GM23338 (cell line): Measurements from ENCODE around the gene NFKB1.

Experiments used
- CREB1 ChIP-seq: fragments of 250-450 bp; sonication (Bioruptor Pico); IDR thresholded peaks from 2 replicates; pipeline ENCODE4 v1.5.0; 2020; ENCODE audit warnings: low read depth, mild to moderate bottlenecking, moderate library complexity
- TF ChIP-seq, protein P1 (sequence below), 2 experiments: fragments of 200-600 bp in 1 of 2; sonication (generic) in 1 of 2; conservative IDR thresholded peaks; 2 replicates each; pipeline versions ENCODE4 v1.5.1 to v1.6.1; 2016 to 2017; ENCODE audit warnings: antibody characterized with exemption in 2 of 2, low read depth in 2 of 2, mild to moderate bottlenecking in 2 of 2, moderate library complexity in 1 of 2

DNA sequence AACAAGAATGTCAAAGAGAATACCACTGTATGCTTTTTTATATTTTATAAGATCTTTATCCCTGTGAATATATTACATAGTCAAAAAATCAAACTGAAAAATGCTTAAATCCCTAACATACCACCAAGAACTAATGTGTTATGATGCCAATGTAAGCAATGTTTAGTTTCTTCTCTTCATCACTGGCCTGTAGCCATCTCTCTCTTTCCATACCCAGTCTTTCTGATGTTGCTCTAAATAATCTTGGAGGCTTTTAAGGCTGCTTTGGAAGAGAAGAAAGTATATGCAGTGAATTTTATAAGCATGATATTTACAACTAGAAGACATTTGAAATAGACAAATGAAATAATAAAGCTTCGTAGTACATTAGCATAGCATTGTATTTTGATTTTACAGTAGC lies 82.9 kb downstream of the NFKB1 start:
- TF ChIP-seq, protein P1, sequence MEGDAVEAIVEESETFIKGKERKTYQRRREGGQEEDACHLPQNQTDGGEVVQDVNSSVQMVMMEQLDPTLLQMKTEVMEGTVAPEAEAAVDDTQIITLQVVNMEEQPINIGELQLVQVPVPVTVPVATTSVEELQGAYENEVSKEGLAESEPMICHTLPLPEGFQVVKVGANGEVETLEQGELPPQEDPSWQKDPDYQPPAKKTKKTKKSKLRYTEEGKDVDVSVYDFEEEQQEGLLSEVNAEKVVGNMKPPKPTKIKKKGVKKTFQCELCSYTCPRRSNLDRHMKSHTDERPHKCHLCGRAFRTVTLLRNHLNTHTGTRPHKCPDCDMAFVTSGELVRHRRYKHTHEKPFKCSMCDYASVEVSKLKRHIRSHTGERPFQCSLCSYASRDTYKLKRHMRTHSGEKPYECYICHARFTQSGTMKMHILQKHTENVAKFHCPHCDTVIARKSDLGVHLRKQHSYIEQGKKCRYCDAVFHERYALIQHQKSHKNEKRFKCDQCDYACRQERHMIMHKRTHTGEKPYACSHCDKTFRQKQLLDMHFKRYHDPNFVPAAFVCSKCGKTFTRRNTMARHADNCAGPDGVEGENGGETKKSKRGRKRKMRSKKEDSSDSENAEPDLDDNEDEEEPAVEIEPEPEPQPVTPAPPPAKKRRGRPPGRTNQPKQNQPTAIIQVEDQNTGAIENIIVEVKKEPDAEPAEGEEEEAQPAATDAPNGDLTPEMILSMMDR (conservative IDR thresholded peaks at IDR 0.05; ENCODE audit: low read depth in 2 of 2), result no peak
- TF ChIP-seq CREB1 (CRISPR knock-in tag), result no peak
